ENCODE measurements around the gene DEPDC7.
"Not testable (repeated sequence)": the region's sequence is repeated elsewhere in the genome, so short reads cannot be mapped to it uniquely, and the experiment has no call there.

DEPDC7 gene

GRCh38 chr11:33015621-33016551 is at the start of gene DEPDC7:
TSS of gene DEPDC7 (plus strand) at chr11:33015878. CDS start at chr11:33015956, 78 bp downstream.
- peaks cover 18% of the 10 kb centered on the region for H3K27me3 Mint-ChIP-seq
- no peak within 1 kb of the TSS for H3K27ac Mint-ChIP-seq
- DNase-seq (ENCODE audit: low spot score in 2 of 2) (peak; percentile 31 to 65), ATAC-seq (ENCODE audit: low read depth) (peak; percentile 78)
- no peaks in the 10 kb centered on the region for H3K9me3 Mint-ChIP-seq
- no peaks in the 10 kb centered on the region for H3K4me1 Mint-ChIP-seq
- no peaks in the 10 kb centered on the region for H3K36me3 Mint-ChIP-seq
- H3K4me3 Mint-ChIP-seq: peak within 1 kb of the TSS; percentile 78

DNA sequence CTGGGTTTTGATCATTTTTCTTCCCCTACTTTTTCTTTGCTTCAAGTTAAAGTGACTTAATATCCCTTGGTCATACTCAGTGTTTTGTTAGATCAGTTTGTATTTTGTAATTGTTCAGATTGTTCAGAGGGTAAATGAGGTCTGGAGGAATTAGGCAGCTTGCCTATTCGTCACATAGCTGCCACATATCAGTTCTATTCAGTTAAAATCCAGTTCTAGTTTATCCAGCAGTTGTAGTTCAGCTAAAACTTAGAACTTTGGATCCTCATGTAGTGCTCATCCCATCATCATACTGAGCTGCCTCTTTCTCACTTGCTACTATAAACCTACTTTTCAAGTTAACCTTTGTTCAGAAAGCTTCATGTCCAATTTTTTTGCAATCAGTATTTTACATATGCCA is 47.1 kb upstream of the DEPDC7 start:
- no peak for ATAC-seq (ENCODE audit: low read depth)
- Mint-ChIP-seq H3K4me3 (no peak overlapping the region), H3K27ac (no peak overlapping the region), H3K9me3 (no peaks in the 10 kb centered on the region), H3K4me1 (no peaks in the 10 kb centered on the region), H3K36me3 (peaks cover 14% of the 10 kb centered on the region), H3K27me3 (no peaks in the 10 kb centered on the region)
- DNase-seq (ENCODE audit: low spot score in 2 of 2): no peak

DNA sequence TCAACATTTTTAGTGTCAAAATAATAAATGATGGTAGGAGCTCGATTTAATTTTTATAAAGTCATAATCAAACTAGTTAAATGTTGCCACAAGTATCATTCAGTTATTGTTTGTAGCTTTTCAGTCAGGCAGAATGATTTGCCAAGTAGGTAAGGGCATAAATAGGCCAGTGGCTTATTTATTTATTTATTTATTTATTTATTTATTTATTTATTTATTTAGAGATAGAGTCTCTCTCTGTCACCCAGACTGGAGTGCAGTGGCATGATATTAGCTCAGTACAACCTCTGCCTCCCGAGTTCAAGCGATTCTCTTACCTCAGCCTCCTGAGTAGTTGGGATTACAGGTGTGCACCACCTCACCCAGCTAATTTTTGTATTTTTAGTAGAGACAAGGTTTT is 43.4 kb upstream of the DEPDC7 start:
- H3K27me3 Mint-ChIP-seq; H3K4me1 Mint-ChIP-seq; H3K9me3 Mint-ChIP-seq; ATAC-seq (ENCODE audit: low read depth); DNase-seq (ENCODE audit: low spot score in 2 of 2); H3K4me3 Mint-ChIP-seq: not testable (repeated sequence)
- H3K27ac Mint-ChIP-seq: peak overlapping the region; percentile 35
- H3K36me3 Mint-ChIP-seq: peaks cover 13% of the 10 kb centered on the region

DNA sequence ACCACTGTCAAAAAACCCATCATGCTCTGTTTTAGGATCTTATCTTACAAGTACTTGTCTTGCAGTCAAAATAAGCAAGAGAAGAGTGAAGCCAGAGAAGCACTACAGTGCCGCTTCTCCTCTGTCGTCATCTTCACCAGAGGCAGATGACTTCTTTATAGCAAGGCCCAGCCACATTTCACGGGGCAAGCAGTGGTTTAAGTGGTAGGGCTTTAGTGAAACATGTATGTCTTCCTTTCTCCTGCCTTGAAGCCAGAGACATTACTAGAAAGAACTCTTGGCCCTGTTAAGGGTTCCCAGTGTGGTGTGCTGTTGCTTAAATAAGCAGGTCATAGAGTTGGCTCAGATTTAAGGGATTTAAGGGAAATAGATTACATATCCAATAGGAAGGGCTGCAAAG is 42.9 kb upstream of the DEPDC7 start:
- H3K36me3 Mint-ChIP-seq: peaks cover 13% of the 10 kb centered on the region
- no peaks in the 10 kb centered on the region for H3K4me1 Mint-ChIP-seq
- H3K27ac Mint-ChIP-seq: no peak overlapping the region
- no peaks in the 10 kb centered on the region for H3K9me3 Mint-ChIP-seq
- DNase-seq (ENCODE audit: low spot score in 2 of 2): no peak
- no peaks in the 10 kb centered on the region for H3K27me3 Mint-ChIP-seq
- no peak overlapping the region for H3K4me3 Mint-ChIP-seq
- ATAC-seq (ENCODE audit: low read depth): no peak

- Mint-ChIP-seq H3K9me3 (no peaks in the 10 kb centered on the region), H3K4me3 (no peak overlapping the region), H3K4me1 (no peaks in the 10 kb centered on the region), H3K27ac (no peak overlapping the region), H3K27me3 (no peaks in the 10 kb centered on the region), H3K36me3 (peaks cover 3% of the 10 kb centered on the region)
- ATAC-seq (ENCODE audit: low read depth): no peak
- no peak for DNase-seq (ENCODE audit: low spot score in 2 of 2)
These were observed 33.1 kb upstream of the DEPDC7 start for GRCh38 chr11:32982626-32983025.

DNA sequence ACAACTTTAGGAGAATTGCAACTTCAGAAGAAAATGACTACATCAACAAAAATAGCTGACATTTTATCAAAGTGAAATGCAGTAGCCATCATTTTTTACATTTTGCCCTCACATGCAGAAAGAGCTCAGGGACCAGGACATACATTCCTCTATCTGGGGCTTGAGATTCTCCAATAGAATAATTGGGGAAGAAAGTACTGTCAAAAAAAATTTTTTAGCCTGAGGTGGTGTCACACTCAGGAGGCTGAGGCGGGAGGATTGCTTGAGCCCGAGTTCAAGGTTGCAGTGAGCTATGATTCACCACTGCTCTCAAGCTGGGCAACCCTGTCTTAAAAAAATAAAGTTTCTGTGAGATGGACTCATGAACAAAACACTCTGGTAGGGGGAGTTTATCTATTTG is 32.2 kb upstream of the DEPDC7 start:
- peaks cover 3% of the 10 kb centered on the region for H3K36me3 Mint-ChIP-seq
- H3K27ac Mint-ChIP-seq: no peak overlapping the region
- H3K4me3 Mint-ChIP-seq: no peak overlapping the region
- DNase-seq (ENCODE audit: low spot score in 2 of 2): no peak
- H3K27me3 Mint-ChIP-seq: no peaks in the 10 kb centered on the region
- no peaks in the 10 kb centered on the region for H3K4me1 Mint-ChIP-seq
- no peak for ATAC-seq (ENCODE audit: low read depth)
- H3K9me3 Mint-ChIP-seq: no peaks in the 10 kb centered on the region

GRCh38 chr11:32985600-32985999 is 30.1 kb upstream of the DEPDC7 start:
- peaks cover 1% of the 10 kb centered on the region for H3K27me3 Mint-ChIP-seq

GRCh38 chr11:32987851-32988250 is 27.8 kb upstream of the DEPDC7 start:
- no peaks in the 10 kb centered on the region for H3K4me1 Mint-ChIP-seq
- no peak for DNase-seq (ENCODE audit: low spot score in 2 of 2)
- H3K9me3 Mint-ChIP-seq: peaks cover 6% of the 10 kb centered on the region
- peaks cover 2% of the 10 kb centered on the region for H3K36me3 Mint-ChIP-seq
- no peak overlapping the region for H3K4me3 Mint-ChIP-seq
- H3K27ac Mint-ChIP-seq: no peak overlapping the region
- ATAC-seq (ENCODE audit: low read depth): no peak
- peaks cover 1% of the 10 kb centered on the region for H3K27me3 Mint-ChIP-seq

More at GRCh38 chr11:32985600-32985999, 30.1 kb upstream of the DEPDC7 start:
- Mint-ChIP-seq H3K4me3 (no peak overlapping the region), H3K9me3 (peaks cover 1% of the 10 kb centered on the region), H3K27ac (no peak overlapping the region), H3K36me3 (peaks cover 2% of the 10 kb centered on the region), H3K4me1 (no peaks in the 10 kb centered on the region)
- DNase-seq (ENCODE audit: low spot score in 2 of 2) (no peak), ATAC-seq (ENCODE audit: low read depth) (no peak)

DNA sequence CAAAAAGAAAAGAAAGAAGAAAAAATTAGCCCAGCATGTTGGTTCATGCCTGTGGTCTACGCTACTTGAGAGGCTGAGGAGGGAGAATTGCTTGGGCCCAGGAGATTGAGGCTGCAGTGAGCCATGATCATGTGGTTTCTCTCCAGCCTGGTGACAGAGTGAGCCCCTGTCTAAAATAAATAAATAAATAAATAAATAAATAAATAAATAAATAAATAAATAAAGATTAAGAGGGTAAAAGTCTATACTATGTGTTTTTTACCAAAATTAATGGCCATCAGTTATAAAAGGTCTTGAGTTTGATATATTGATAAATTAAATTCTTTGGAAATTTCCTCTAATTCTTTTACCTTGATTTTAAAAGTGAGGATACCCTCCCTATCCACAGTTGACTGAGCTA is 25.2 kb upstream of the DEPDC7 start:
- no peak overlapping the region for H3K4me3 Mint-ChIP-seq
- H3K27ac Mint-ChIP-seq: no peak overlapping the region
- H3K9me3 Mint-ChIP-seq: peaks cover 9% of the 10 kb centered on the region
- H3K4me1 Mint-ChIP-seq: no peaks in the 10 kb centered on the region
- no peak for DNase-seq (ENCODE audit: low spot score in 2 of 2)
- H3K36me3 Mint-ChIP-seq: no peaks in the 10 kb centered on the region
- H3K27me3 Mint-ChIP-seq: peaks cover 3% of the 10 kb centered on the region
- no peak for ATAC-seq (ENCODE audit: low read depth)

DNA sequence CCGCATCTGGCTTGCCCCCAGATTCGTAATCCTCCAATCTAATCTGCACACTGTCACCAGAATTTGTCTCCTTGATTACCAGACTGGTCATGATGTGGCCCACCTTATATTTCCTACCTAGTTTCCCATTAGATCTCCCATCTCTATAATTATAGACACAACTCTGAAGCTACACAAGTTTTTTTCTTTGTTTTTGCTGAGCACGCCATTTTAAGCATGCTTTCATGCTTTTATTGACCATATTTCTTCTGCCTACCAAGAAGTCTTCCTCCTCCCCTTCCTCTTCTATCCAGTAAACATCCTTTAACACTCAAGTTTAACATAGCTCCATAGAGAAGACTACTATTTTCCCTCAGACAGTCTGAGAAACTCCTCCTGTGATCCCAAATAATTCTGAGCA is 24.3 kb upstream of the DEPDC7 start:
- Mint-ChIP-seq H3K4me1 (no peaks in the 10 kb centered on the region), H3K36me3 (no peaks in the 10 kb centered on the region), H3K27me3 (peaks cover 3% of the 10 kb centered on the region), H3K9me3 (peaks cover 9% of the 10 kb centered on the region), H3K4me3 (no peak overlapping the region), H3K27ac (no peak overlapping the region)
- ATAC-seq (ENCODE audit: low read depth): no peak
- DNase-seq (ENCODE audit: low spot score in 2 of 2): no peak

DNA sequence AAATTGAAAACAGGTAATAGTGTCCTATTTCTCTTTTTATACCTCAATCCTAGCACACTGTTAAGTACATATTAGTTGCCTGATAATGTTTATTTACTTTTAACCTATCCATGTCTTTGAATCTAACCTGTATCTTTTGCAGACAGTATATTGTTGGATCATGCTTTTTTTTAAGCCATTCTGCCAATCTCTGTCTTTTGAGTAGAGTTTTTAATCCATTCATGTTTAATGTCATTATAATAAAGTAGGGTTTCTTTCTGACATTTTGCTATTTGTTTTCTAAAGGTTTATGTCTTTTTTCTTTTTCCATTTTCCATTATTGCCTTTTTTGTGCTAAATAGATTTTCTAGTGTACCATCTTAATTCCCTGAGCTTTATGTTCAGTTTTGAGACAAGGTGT is 23.8 kb upstream of the DEPDC7 start:
- Mint-ChIP-seq H3K9me3 (peaks cover 9% of the 10 kb centered on the region), H3K27me3 (peaks cover 3% of the 10 kb centered on the region), H3K36me3 (no peaks in the 10 kb centered on the region), H3K27ac (no peak overlapping the region), H3K4me3 (no peak overlapping the region), H3K4me1 (no peaks in the 10 kb centered on the region)
- ATAC-seq (ENCODE audit: low read depth) (no peak), DNase-seq (ENCODE audit: low spot score in 2 of 2) (no peak)

GRCh38 chr11:33000181-33000580 is 15.5 kb upstream of the DEPDC7 start:
- ATAC-seq (ENCODE audit: low read depth) (no peak), DNase-seq (ENCODE audit: low spot score in 2 of 2) (no peak)
- H3K4me3 Mint-ChIP-seq: no peak overlapping the region
- H3K9me3 Mint-ChIP-seq: peaks cover 5% of the 10 kb centered on the region
- no peak overlapping the region for H3K27ac Mint-ChIP-seq
- H3K27me3 Mint-ChIP-seq: peaks cover 15% of the 10 kb centered on the region
- no peaks in the 10 kb centered on the region for H3K36me3 Mint-ChIP-seq
- no peaks in the 10 kb centered on the region for H3K4me1 Mint-ChIP-seq

GRCh38 chr11:33001281-33001680 is 14.4 kb upstream of the DEPDC7 start:
- H3K4me1 Mint-ChIP-seq: no peaks in the 10 kb centered on the region
- H3K27me3 Mint-ChIP-seq: peaks cover 15% of the 10 kb centered on the region
- H3K27ac Mint-ChIP-seq: no peak overlapping the region
- H3K9me3 Mint-ChIP-seq: peaks cover 5% of the 10 kb centered on the region
- DNase-seq (ENCODE audit: low spot score in 2 of 2): no peak
- no peak for ATAC-seq (ENCODE audit: low read depth)
- H3K4me3 Mint-ChIP-seq: no peak overlapping the region
- H3K36me3 Mint-ChIP-seq: no peaks in the 10 kb centered on the region

GRCh38 chr11:33001751-33002542 is 13.7 kb upstream of the DEPDC7 start:
- ATAC-seq (ENCODE audit: low read depth) (no peak), DNase-seq (ENCODE audit: low spot score in 2 of 2) (no peak)
- Mint-ChIP-seq H3K36me3 (peaks cover 1% of the 10 kb centered on the region), H3K4me1 (no peaks in the 10 kb centered on the region), H3K9me3 (peaks cover 5% of the 10 kb centered on the region), H3K4me3 (no peak overlapping the region), H3K27ac (no peak overlapping the region), H3K27me3 (peaks cover 17% of the 10 kb centered on the region)

All from memory B cell (primary cell).